HCT116 (cell line): ENCODE data around the gene TMCC1. TPM values are rescaled to one million over a fixed set of nuclear protein-coding genes. Genes with fewer than 3 reads are reported as not detected.

Experiments used
- ATAC-seq: fragments of 200-7000 bp; cut with Tn5 transposase; 2 replicates; pipeline ENCODE4 v1.9.1; 2020; ENCODE audit warnings: mild to moderate bottlenecking, moderate library complexity
- BruUV-seq: library from RNA; stranded (reverse); fragments of 400-500 nt; replicated peaks from 2 replicates; lab custom pipeline; 2021; lab: Mats Ljungman, UMichigan
- CTCF ChIA-PET: fragments of 300-600 bp; sonication (Branson Sonifier 250); formaldehyde crosslinking; loops from one replicate; lab custom pipeline; 2021; ENCODE audit warnings: antibody characterized with exemption; lab: Charles Lee
- POLR2A ChIA-PET: fragments of 300-600, 350-600 bp; sonication (Branson Sonifier 250); formaldehyde crosslinking; loops from one replicate; lab custom pipeline; 2021; ENCODE audit warnings: antibody characterized with exemption; lab: Charles Lee
- RAD21 ChIA-PET, 2 experiments: fragments of 300-600 bp; sonication (Branson Sonifier 250); formaldehyde crosslinking; loops; one replicate each; lab custom pipeline; 2023; ENCODE audit warnings: low total read pairs in 2 of 2; ENCODE audit not compliant: uncharacterized antibody in 2 of 2, unreplicated experiment in 2 of 2, low non-redundant PET in 1 of 2; lab: Charles Lee
- DNase-seq: peaks from one replicate; pipeline ENCODE4 v3.0.0-alpha.2; 2010; ENCODE audit warnings: low read depth, low spot score
- H2AFZ ChIP-seq: fragments of 200-600 bp; shearing (Covaris generic), sonication (generic); 2 replicates; pipeline ENCODE4 v1.6.1; 2017; ENCODE audit warnings: low read depth, mixed run types, mixed read lengths, antibody characterized with exemption, low read length; ENCODE audit not compliant: poor library complexity, severe bottlenecking
- H3K27ac ChIP-seq: 2 replicates; pipeline ENCODE4 v1.5.1; 2012; ENCODE audit warnings: low read depth, low read length
- H3K27me3 ChIP-seq: fragments of 200-600 bp; sonication (generic); 2 replicates; pipeline ENCODE4 v1.6.1; 2016; ENCODE audit warnings: mixed run types, low read length, mixed read lengths; ENCODE audit not compliant: insufficient read depth
- H3K36me3 ChIP-seq, 2 experiments: fragments of 200-500 bp in 1 of 2; fragments of 200-600 bp in 1 of 2; sonication (Bioruptor generic) in 1 of 2; sonication (generic) in 1 of 2; 2 replicates each; pipeline versions ENCODE4 v1.5.1 to v1.6.1; 2014 to 2016; ENCODE audit warnings: low read length in 2 of 2, inconsistent platforms in 1 of 2, mixed read lengths in 1 of 2, mixed run types in 1 of 2; ENCODE audit not compliant: insufficient read depth in 2 of 2, control insufficient read depth in 1 of 2
- H3K4me1 ChIP-seq, 2 experiments: fragments of 200-600 bp in 1 of 2; sonication (generic) in 1 of 2; 2 replicates each; pipeline versions ENCODE4 v1.5.1 to v1.6.1; 2012 to 2017; ENCODE audit warnings: low read length in 2 of 2, inconsistent platforms in 1 of 2, mild to moderate bottlenecking in 1 of 2, mixed read lengths in 1 of 2, mixed run types in 1 of 2, moderate library complexity in 1 of 2; ENCODE audit not compliant: insufficient read depth in 2 of 2, control insufficient read depth in 1 of 2
- H3K4me2 ChIP-seq: fragments of 200-600 bp; sonication (generic); 2 replicates; pipeline ENCODE4 v1.6.1; 2017; ENCODE audit warnings: mixed run types, low read length, mixed read lengths
- H3K4me3 ChIP-seq, 2 experiments: fragments of 200-600 bp in 1 of 2; sonication (generic) in 1 of 2; replicated peaks in 1 of 2; 2 replicates each; pipeline ENCODE4 v1.5.1; 2011 to 2016; ENCODE audit warnings: low read length in 2 of 2, control low read depth in 1 of 2, low read depth in 1 of 2, mild to moderate bottlenecking in 1 of 2, mixed read lengths in 1 of 2, mixed run types in 1 of 2
- H3K79me2 ChIP-seq: fragments of 200-600 bp; sonication (generic); 2 replicates; pipeline ENCODE4 v1.6.1; 2017; ENCODE audit warnings: mild to moderate bottlenecking, mixed run types, low read length, moderate library complexity, mixed read lengths; ENCODE audit not compliant: insufficient read depth
- H3K9ac ChIP-seq: fragments of 200-600 bp; sonication (generic); 2 replicates; pipeline ENCODE4 v1.6.1; 2016; ENCODE audit warnings: low read length, mixed read lengths
- H3K9me2 ChIP-seq: fragments of 200-600 bp; sonication (generic), shearing (Covaris generic); 2 replicates; pipeline ENCODE4 v1.6.1; 2017; ENCODE audit warnings: mixed run types, mild to moderate bottlenecking, moderate library complexity; ENCODE audit not compliant: insufficient read depth
- H3K9me3 ChIP-seq, 2 experiments: fragments of 200-500 bp in 1 of 2; fragments of 200-600 bp in 1 of 2; sonication (Bioruptor generic) in 1 of 2; sonication (generic) in 1 of 2; 2 replicates each; pipeline ENCODE4 v1.6.1; 2014 to 2017; ENCODE audit warnings: low read length in 2 of 2, mixed read lengths in 2 of 2, inconsistent platforms in 1 of 2, low read depth in 1 of 2, mild to moderate bottlenecking in 1 of 2, mixed run types in 1 of 2, moderate library complexity in 1 of 2; ENCODE audit not compliant: control insufficient read depth in 1 of 2, insufficient read depth in 1 of 2
- H4K20me1 ChIP-seq: fragments of 200-600 bp; sonication (generic), shearing (Covaris generic); 2 replicates; pipeline ENCODE4 v1.6.1; 2017; ENCODE audit warnings: mixed run types, mild to moderate bottlenecking, moderate library complexity; ENCODE audit not compliant: insufficient read depth
- CEBPB ChIP-seq: IDR thresholded peaks from 2 replicates; pipeline ENCODE4 v1.6.1; 2012; ENCODE audit warnings: low read depth
- EZH2 ChIP-seq: fragments of 200-600 bp; sonication (generic); IDR thresholded peaks from 2 replicates; pipeline ENCODE4 v1.6.1; 2017; ENCODE audit warnings: antibody characterized with exemption, mixed run types
- EZH2phosphoT487 ChIP-seq: fragments of 200-600 bp; IDR thresholded peaks from 2 replicates; pipeline ENCODE4 v1.6.1; 2018; ENCODE audit warnings: antibody characterized with exemption, borderline replicate concordance
- POLR2A ChIP-seq: IDR thresholded peaks from 2 replicates; pipeline ENCODE4 v1.7.0; 2011; ENCODE audit warnings: borderline replicate concordance; ENCODE audit not compliant: insufficient read depth, insufficient read length; ENCODE audit errors: extremely low read depth
- POLR2AphosphoS5 ChIP-seq: IDR thresholded peaks from 2 replicates; pipeline ENCODE4 v1.6.1; 2011; ENCODE audit warnings: mild to moderate bottlenecking, low read depth, low read length, moderate library complexity
- YY1 ChIP-seq: IDR thresholded peaks from 2 replicates; pipeline ENCODE4 v1.6.1; 2011; ENCODE audit warnings: low read length, low read depth, moderate library complexity, mild to moderate bottlenecking; ENCODE audit not compliant: insufficient replicate concordance; ENCODE audit errors: extremely low read depth
- ZNF274 ChIP-seq: fragments of 200-500 bp; sonication (Bioruptor generic); IDR thresholded peaks from 2 replicates; pipeline ENCODE4 v1.6.1; 2014; ENCODE audit warnings: mild to moderate bottlenecking, low read depth, low read length, inconsistent platforms
- intact Hi-C: fragments of 100-400 bp; cut with micrococcal nuclease; formaldehyde crosslinking; loops from 2 replicates; pipeline ENCODE4 v1.10.0; 2022
- total RNA-seq: library from RNA; stranded (reverse); gene quantifications from one replicate; pipeline ENCODE4 v1.2.1, GENCODE V29; 2021; ENCODE audit not compliant: unreplicated experiment
- TF ChIP-seq, protein P1 (sequence below): IDR thresholded peaks from 2 replicates; pipeline ENCODE4 v1.6.1; 2011; ENCODE audit warnings: mild to moderate bottlenecking, low read length, moderate library complexity; ENCODE audit not compliant: insufficient replicate concordance; ENCODE audit errors: extremely low read depth

The TMCC1 gene
- total RNA-seq, 1 experiment from 2014 or later = 32.5 TPM

DNA sequence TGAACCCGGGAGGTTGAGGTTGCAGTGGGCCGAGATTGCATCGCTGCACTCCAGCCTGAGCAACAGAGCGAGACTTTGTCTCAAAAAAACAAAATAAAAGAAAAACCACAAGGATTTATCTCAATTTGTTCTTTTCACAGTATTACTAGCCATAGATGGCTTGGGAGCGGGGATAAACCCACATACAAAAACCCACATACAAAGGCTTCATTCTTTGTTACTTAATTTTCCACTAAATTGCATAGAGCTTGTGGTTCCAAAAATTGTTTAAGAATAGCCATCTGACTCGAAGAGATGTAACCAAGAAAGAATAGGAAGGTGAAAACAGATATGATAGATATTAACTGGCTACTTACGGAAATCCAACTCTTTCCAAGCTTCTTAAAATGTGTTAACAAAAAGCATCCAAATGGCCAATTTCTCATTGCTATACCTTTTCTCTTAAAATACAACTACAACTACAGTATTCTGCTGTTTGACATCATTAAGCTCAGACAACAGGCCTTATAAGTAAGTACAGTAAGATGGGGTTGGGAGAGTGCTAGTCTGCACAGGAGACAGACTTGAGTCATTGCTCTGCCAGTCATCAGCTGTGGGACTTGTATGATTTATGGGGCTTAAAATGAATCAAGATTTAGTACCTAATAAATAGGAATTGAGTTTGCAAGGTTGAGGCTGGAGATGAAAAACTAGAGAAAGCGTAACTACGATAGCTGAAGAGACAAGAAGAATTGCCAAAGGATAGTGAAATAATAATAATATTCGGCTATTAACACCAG, 190.4 kb downstream of the TMCC1 start (continued):
- TF ChIP-seq, protein P1, sequence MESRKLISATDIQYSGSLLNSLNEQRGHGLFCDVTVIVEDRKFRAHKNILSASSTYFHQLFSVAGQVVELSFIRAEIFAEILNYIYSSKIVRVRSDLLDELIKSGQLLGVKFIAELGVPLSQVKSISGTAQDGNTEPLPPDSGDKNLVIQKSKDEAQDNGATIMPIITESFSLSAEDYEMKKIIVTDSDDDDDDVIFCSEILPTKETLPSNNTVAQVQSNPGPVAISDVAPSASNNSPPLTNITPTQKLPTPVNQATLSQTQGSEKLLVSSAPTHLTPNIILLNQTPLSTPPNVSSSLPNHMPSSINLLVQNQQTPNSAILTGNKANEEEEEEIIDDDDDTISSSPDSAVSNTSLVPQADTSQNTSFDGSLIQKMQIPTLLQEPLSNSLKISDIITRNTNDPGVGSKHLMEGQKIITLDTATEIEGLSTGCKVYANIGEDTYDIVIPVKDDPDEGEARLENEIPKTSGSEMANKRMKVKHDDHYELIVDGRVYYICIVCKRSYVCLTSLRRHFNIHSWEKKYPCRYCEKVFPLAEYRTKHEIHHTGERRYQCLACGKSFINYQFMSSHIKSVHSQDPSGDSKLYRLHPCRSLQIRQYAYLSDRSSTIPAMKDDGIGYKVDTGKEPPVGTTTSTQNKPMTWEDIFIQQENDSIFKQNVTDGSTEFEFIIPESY = no peak
- TF ChIP-seq YY1 (no peak), EZH2 (no peak)

DNA sequence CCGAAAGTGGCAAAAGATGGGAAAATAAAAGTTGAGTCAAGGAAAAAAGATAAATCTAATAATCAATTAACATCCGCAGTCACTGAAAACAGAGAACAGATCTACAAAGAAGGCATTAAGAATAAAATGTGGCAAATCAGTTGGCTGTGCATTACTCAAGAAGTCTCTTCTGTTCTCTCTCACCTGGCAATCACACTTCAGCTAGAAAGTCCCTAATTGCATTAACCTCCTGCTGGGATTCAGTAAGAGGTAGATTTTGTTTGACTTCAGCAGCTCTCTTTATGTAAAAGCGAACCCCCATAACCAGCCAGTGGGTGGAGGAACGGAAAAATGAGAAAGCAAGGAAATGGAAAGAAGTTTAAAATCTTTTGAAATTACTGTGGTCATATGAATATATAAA, 192.3 kb downstream of the TMCC1 start:
- ChIA-PET RAD21 (no interaction called here), CTCF (no interaction called here), POLR2A (no interaction called here)
- BruUV-seq = no TSS peak
- Histone ChIP-seq H3K79me2 (no peaks in the 10 kb centered on the region), H2AFZ (no peak overlapping the region), H3K36me3 (no peaks in the 10 kb centered on the region), H4K20me1 (no peaks in the 10 kb centered on the region), H3K9ac (no peak overlapping the region), H3K9me2 (no peaks in the 10 kb centered on the region), H3K4me2 (no peak overlapping the region), H3K9me3 (peaks cover 0 to 6% of the 10 kb centered on the region in 2 experiments; a peak in 3 of 4 replicates), H3K27me3 (no peaks in the 10 kb centered on the region), H3K27ac (no peak overlapping the region), H3K4me3 (no peak overlapping the region), H3K4me1 (no peaks in the 10 kb centered on the region; a peak in 1 of 4 replicates)
- ATAC-seq (no peak), DNase-seq (no peak)
- TF ChIP-seq EZH2phosphoT487 = no peak
- TF ChIP-seq CEBPB = no peak
- no peak for TF ChIP-seq POLR2AphosphoS5
- no peak for TF ChIP-seq POLR2A
- TF ChIP-seq ZNF274 = no peak
- intact Hi-C loops = no loop called here
